ENCODE results near the gene PDIA5.

PDIA5 gene

GRCh38 chr3:123071146-123071545 is 4.3 kb downstream of the PDIA5 start:
- DNase-seq (ENCODE audit: low read depth, low spot score), result no peak

- no peak for DNase-seq (ENCODE audit: low read depth, low spot score)
Observed at GRCh38 chr3:123071581-123071980, 4.8 kb downstream of the PDIA5 start.

- DNase-seq (ENCODE audit: low read depth, low spot score), result no peak
Observed at GRCh38 chr3:123072152-123072551, 5.3 kb downstream of the PDIA5 start.

GRCh38 chr3:123072564-123072963 is 5.7 kb downstream of the PDIA5 start:
- no peak for DNase-seq (ENCODE audit: low read depth, low spot score)

- no peak for DNase-seq (ENCODE audit: low read depth, low spot score)
Observed at GRCh38 chr3:123075359-123075758, 8.5 kb downstream of the PDIA5 start.

- DNase-seq (ENCODE audit: low read depth, low spot score), result no peak
Observed at GRCh38 chr3:123076112-123076495, 9.3 kb downstream of the PDIA5 start.

GRCh38 chr3:123076496-123077418 is 9.9 kb downstream of the PDIA5 start:
- no peak for DNase-seq (ENCODE audit: low read depth, low spot score)

- no peak for DNase-seq (ENCODE audit: low read depth, low spot score)
Observed at GRCh38 chr3:123078101-123078500, 11.3 kb downstream of the PDIA5 start.

GRCh38 chr3:123080864-123081562 is 14.2 kb downstream of the PDIA5 start:
- no peak for DNase-seq (ENCODE audit: low read depth, low spot score)

GRCh38 chr3:123081718-123082369 is 15.0 kb downstream of the PDIA5 start:
- DNase-seq (ENCODE audit: low read depth, low spot score), result no peak

- no peak for DNase-seq (ENCODE audit: low read depth, low spot score)
Observed at GRCh38 chr3:123082370-123083065, 15.7 kb downstream of the PDIA5 start.

GRCh38 chr3:123083383-123084124 is 16.7 kb downstream of the PDIA5 start:
- DNase-seq (ENCODE audit: low read depth, low spot score), result no peak

GRCh38 chr3:123084192-123084591 is 17.4 kb downstream of the PDIA5 start:
- no peak for DNase-seq (ENCODE audit: low read depth, low spot score)

GRCh38 chr3:123084738-123085237 is 18.0 kb downstream of the PDIA5 start:
- DNase-seq (ENCODE audit: low read depth, low spot score), result no peak

GRCh38 chr3:123085293-123085931 is 18.6 kb downstream of the PDIA5 start:
- DNase-seq (ENCODE audit: low read depth, low spot score), result no peak

- DNase-seq (ENCODE audit: low read depth, low spot score), result no peak
Observed at GRCh38 chr3:123085932-123086627, 19.3 kb downstream of the PDIA5 start.

GRCh38 chr3:123088387-123088786 is 21.6 kb downstream of the PDIA5 start:
- DNase-seq (ENCODE audit: low read depth, low spot score), result no peak

- no peak for DNase-seq (ENCODE audit: low read depth, low spot score)
Observed at GRCh38 chr3:123089611-123090331, 22.9 kb downstream of the PDIA5 start.

Measured in activated naive CD8-positive, alpha-beta T cell treated with anti-CD3 and anti-CD28 coated beads, Interleukin-2, amount 50 U/mL, for 16 hours (primary cell).